CD4-positive, alpha-beta T cell (primary cell): ENCODE measurements around the gene TMC4. TPM values are rescaled to one million over a fixed set of nuclear protein-coding genes. Genes with fewer than 3 reads are reported as not detected.
A peak's percentile ranks its signal among the peaks of the same experiment; 100 is the strongest.
"Not testable (repeated sequence)": the region's sequence is repeated elsewhere in the genome, so short reads cannot be mapped to it uniquely, and the experiment has no call there.

Experiments used
- ATAC-seq: fragments of 200-7000 bp; cut with Tn5 transposase; one replicate; pipeline ENCODE4 v1.10.0; 2022; ENCODE audit warnings: mild to moderate bottlenecking; ENCODE audit not compliant: poor library complexity
- CTCF ChIA-PET: fragments of 350-600 bp; sonication (Branson Sonifier 250); formaldehyde crosslinking; loops from one replicate; lab custom pipeline; 2021; ENCODE audit warnings: antibody characterized with exemption, inconsistent platforms; lab: Charles Lee
- POLR2A ChIA-PET: fragments of 350-600 bp; sonication (Branson Sonifier 250); formaldehyde crosslinking; loops from one replicate; lab custom pipeline; 2021; ENCODE audit warnings: antibody characterized with exemption, inconsistent platforms; lab: Charles Lee
- DNase-seq, 14 experiments: peaks; one replicate each; pipeline ENCODE4 v3.0.0-alpha.2; 2013 to 2020; ENCODE audit warnings: mixed read lengths in 2 of 14
- H3K27ac ChIP-seq, 2 donors: one replicate each; pipeline versions ENCODE4 v1.5.1 to v1.7.0; 2013; ENCODE audit warnings: low read length in 2 of 2, low read depth in 1 of 2, mild to moderate bottlenecking in 1 of 2
- H3K27me3 ChIP-seq, 2 experiments: 1 replicate in 1 of 2; 2 replicates in 1 of 2; pipeline versions ENCODE4 v1.6.1 to v1.7.0; 2013; ENCODE audit warnings: low read length in 2 of 2, control low read depth in 1 of 2, mild to moderate bottlenecking in 1 of 2, moderate library complexity in 1 of 2; ENCODE audit not compliant: insufficient read depth in 2 of 2, control insufficient read depth in 1 of 2
- H3K36me3 ChIP-seq: one replicate; pipeline ENCODE4 v1.6.1; 2013; ENCODE audit warnings: low read length, control low read depth; ENCODE audit not compliant: insufficient read depth
- H3K4me1 ChIP-seq: one replicate; pipeline ENCODE4 v1.6.1; 2013; ENCODE audit warnings: low read length, control low read depth; ENCODE audit not compliant: insufficient read depth
- H3K4me3 ChIP-seq: one replicate; pipeline ENCODE4 v1.5.1; 2013; ENCODE audit warnings: mild to moderate bottlenecking, low read length, moderate library complexity
- H3K9me3 ChIP-seq, 2 experiments: 1 replicate in 1 of 2; 2 replicates in 1 of 2; pipeline versions ENCODE4 v1.6.1 to v1.7.0; 2013; ENCODE audit warnings: low read length in 2 of 2, mild to moderate bottlenecking in 2 of 2, control low read depth in 1 of 2, moderate library complexity in 1 of 2; ENCODE audit not compliant: control insufficient read depth in 1 of 2, insufficient read depth in 1 of 2
- H3K27ac Mint-ChIP-seq: one replicate; pipeline ENCODE4 v1.8.0; 2020; ENCODE audit warnings: mixed read lengths
- H3K27me3 Mint-ChIP-seq: one replicate; pipeline ENCODE4 v1.8.0; 2021; ENCODE audit warnings: mixed read lengths
- H3K36me3 Mint-ChIP-seq: one replicate; pipeline ENCODE4 v1.8.0; 2021; ENCODE audit warnings: low read depth, mixed read lengths
- H3K4me1 Mint-ChIP-seq: one replicate; pipeline ENCODE4 v1.8.0; 2021; ENCODE audit warnings: low read depth, mixed read lengths
- H3K4me3 Mint-ChIP-seq: one replicate; pipeline ENCODE4 v1.8.0; 2020; ENCODE audit warnings: mild to moderate bottlenecking, mixed read lengths
- H3K9me3 Mint-ChIP-seq: one replicate; pipeline ENCODE4 v1.8.0; 2020; ENCODE audit warnings: mixed read lengths
- intact Hi-C, 2 experiments: fragments of 100-400 bp; cut with DNase I in 1 of 2; cut with micrococcal nuclease in 1 of 2; formaldehyde crosslinking; loops; one replicate each; pipeline versions ENCODE4 v1.15.1 to v1.9.0; 2023 to 2025; cut with DNase I, micrococcal nuclease
- polyA plus RNA-seq, 2 donors: library from polyadenylated mRNA; unstranded; fragments of 120-200 nt; gene quantifications; one replicate each; pipeline ENCODE4 v1.2.1, GENCODE V29; 2013
- total RNA-seq, 174 experiments: library from RNA in 2 of 174; stranded (reverse) in 2 of 174; gene quantifications; one replicate each; pipeline ENCODE4 v1.2.3 and lab custom pipeline; 2021 to 2026
- TF ChIP-seq, protein P1 (sequence below): fragments of 200-600 bp; IDR thresholded peaks from one replicate; pipeline ENCODE4 v1.8.0; 2022; ENCODE audit warnings: antibody characterized with exemption, mild to moderate bottlenecking

The TMC4 gene, protein sequence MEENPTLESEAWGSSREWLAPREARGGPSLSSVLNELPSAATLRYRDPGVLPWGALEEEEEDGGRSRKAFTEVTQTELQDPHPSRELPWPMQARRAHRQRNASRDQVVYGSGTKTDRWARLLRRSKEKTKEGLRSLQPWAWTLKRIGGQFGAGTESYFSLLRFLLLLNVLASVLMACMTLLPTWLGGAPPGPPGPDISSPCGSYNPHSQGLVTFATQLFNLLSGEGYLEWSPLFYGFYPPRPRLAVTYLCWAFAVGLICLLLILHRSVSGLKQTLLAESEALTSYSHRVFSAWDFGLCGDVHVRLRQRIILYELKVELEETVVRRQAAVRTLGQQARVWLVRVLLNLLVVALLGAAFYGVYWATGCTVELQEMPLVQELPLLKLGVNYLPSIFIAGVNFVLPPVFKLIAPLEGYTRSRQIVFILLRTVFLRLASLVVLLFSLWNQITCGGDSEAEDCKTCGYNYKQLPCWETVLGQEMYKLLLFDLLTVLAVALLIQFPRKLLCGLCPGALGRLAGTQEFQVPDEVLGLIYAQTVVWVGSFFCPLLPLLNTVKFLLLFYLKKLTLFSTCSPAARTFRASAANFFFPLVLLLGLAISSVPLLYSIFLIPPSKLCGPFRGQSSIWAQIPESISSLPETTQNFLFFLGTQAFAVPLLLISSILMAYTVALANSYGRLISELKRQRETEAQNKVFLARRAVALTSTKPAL
- 1 to 10 TPM in 1 of 2 experiments, under 1 TPM in 1; 0.84 to 1.5 TPM for total RNA-seq
- polyA plus RNA-seq (2013, experiment 1 of 2), result 1.5 TPM
- 1.5 TPM for polyA plus RNA-seq (2013, experiment 2 of 2)
- 0 to 2.1 (median 0.45) reads per million in 172 experiments for total RNA-seq (lab: John Stamatoyannopoulos, UW)

DNA sequence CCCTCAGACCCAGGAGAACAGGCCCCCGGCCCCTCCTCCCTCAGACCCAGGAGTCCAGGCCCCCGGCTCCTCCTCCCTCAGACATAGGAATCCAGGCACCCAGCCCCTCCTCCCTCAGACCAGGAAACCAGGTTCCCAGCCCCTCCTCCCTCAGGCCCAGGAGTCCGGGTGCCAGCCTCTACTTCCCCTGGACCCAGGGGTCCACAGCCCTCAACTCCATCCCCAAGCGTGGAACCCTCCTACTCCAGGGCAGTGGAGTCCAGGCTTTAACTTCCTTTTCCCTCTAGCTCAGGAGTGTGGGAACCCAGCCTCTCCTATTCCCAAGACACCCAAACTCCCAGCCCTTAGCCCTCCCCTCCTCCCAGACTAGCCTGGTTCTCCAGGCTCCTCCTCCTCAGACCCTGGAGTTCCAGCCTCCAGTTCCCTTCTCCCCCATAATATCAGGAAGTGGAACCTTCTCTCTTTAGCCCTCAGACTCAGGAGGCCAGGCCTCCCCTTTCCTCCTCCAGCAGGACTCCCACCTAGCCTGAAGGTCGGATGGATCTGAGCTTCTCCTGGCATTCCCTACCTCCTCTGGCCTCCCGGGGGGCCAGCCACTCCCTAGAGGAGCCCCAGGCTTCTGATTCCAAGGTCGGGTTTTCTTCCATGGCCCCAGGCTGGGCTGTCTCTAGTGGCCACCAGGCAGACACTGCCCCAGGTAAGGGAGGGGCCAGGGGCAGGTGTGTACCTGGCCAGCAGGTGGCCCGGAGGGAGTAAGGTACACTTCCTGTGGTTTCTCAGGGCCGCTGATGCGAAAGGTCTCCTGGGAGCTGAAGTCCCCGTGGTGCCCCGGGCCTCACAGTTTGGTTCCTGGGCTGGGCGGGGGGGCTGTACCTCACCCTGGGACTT, at the start of gene TMC4:
Gene TMC4 (minus strand): TSS at position 690 of the 888 bp plus-strand sequence. CDS start 43 bp downstream, at position 647.
- H3K4me3 ChIP-seq, result no peak within 1 kb of the TSS
- TF ChIP-seq, protein P1, sequence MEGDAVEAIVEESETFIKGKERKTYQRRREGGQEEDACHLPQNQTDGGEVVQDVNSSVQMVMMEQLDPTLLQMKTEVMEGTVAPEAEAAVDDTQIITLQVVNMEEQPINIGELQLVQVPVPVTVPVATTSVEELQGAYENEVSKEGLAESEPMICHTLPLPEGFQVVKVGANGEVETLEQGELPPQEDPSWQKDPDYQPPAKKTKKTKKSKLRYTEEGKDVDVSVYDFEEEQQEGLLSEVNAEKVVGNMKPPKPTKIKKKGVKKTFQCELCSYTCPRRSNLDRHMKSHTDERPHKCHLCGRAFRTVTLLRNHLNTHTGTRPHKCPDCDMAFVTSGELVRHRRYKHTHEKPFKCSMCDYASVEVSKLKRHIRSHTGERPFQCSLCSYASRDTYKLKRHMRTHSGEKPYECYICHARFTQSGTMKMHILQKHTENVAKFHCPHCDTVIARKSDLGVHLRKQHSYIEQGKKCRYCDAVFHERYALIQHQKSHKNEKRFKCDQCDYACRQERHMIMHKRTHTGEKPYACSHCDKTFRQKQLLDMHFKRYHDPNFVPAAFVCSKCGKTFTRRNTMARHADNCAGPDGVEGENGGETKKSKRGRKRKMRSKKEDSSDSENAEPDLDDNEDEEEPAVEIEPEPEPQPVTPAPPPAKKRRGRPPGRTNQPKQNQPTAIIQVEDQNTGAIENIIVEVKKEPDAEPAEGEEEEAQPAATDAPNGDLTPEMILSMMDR, result no peak
- CTCF ChIA-PET, result interaction anchor here (1.1 kb wide), 1 partner anchor 14 kb away, joined by 4 read pairs; no protein-coding TSS in a partner anchor
- ATAC-seq (no peak), DNase-seq (peak in 2 of 14 experiments; percentile 25 to 46)
- H3K27ac ChIP-seq, result no peak within 1 kb of the TSS
- POLR2A ChIA-PET, result interaction anchor here (0.6 to 2.3 kb wide), 3 partner anchors 18 to 36 kb away, joined by 3 to 8 read pairs (median 3); partner anchors contain the start of genes CNOT3 and TSEN34
- H3K36me3 Mint-ChIP-seq, result no peaks in the 10 kb centered on the region
- no peaks in the 10 kb centered on the region for H3K9me3 Mint-ChIP-seq
- no peaks in the 10 kb centered on the region for H3K27me3 ChIP-seq
- no peaks in the 10 kb centered on the region for H3K4me1 Mint-ChIP-seq
- H3K36me3 ChIP-seq, result peaks cover 3% of the 10 kb centered on the region
- no peaks in the 10 kb centered on the region for H3K9me3 ChIP-seq
- peaks cover 19% of the 10 kb centered on the region for H3K4me1 ChIP-seq
- no peak within 1 kb of the TSS for H3K4me3 Mint-ChIP-seq
- intact Hi-C loops, result no loop called here
- no peaks in the 10 kb centered on the region for H3K27me3 Mint-ChIP-seq
- H3K27ac Mint-ChIP-seq, result no peak within 1 kb of the TSS

DNA sequence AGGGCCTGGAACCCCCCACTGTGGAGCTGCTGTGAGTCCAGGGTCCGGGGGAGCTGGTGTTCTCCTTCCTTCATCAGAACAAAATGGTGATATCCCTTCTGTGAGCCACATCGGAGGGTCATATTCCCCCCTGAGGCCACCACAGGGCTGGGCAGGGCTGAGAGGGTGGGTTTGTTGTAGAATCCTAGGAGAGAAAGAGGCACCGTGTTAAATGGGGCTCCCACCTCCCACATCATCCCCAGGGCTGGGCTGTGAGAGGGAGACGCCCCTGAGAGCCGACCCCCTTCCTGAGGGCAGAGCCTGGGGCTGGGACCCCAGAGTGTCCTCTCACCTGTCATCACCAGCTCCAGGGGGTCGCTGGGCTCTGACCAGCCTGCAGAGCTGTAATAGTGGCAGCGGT, 49.0 kb upstream of the TMC4 start:
- H3K9me3 Mint-ChIP-seq, POLR2A ChIA-PET, H3K27ac ChIP-seq, H3K4me1 Mint-ChIP-seq, H3K4me3 ChIP-seq, H3K36me3 ChIP-seq, H3K9me3 ChIP-seq, H3K4me3 Mint-ChIP-seq, H3K36me3 Mint-ChIP-seq, H3K4me1 ChIP-seq, DNase-seq, H3K27ac Mint-ChIP-seq, H3K27me3 ChIP-seq, H3K27me3 Mint-ChIP-seq, CTCF ChIA-PET, ATAC-seq: not testable (repeated sequence)
- intact Hi-C loops, result loop anchor here in 1 of 2 experiments (2.0 kb wide), 2 partner anchors 17 to 25 kb away; no protein-coding TSS in a partner anchor

DNA sequence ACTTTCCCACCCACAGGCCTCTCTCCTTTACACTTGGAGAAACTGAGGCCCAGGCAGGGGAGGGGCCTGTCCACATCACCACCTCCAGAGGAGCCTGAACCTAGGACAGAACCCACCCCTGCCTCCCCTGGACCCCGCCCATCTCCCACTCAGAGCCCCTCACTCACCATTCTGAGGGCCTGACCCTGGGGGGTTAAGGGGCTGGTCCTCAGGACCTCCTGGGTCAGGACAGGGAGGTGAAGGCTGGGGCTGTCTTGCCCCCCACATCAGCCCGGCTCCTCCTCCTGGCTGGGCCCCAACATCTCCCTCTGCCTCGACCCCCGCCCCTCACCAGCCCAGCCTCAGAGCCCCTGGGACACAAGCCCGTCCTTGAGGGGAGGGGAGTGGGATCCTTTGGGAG, 46.7 kb upstream of the TMC4 start:
- ATAC-seq, H3K27me3 Mint-ChIP-seq, intact Hi-C loops, H3K27me3 ChIP-seq, H3K9me3 ChIP-seq, H3K36me3 ChIP-seq, H3K4me3 ChIP-seq, H3K4me1 Mint-ChIP-seq, CTCF ChIA-PET, POLR2A ChIA-PET, H3K4me3 Mint-ChIP-seq, DNase-seq, H3K4me1 ChIP-seq, H3K27ac ChIP-seq, H3K36me3 Mint-ChIP-seq, H3K9me3 Mint-ChIP-seq, H3K27ac Mint-ChIP-seq: not testable (repeated sequence)
